ENCODE measurements around the gene TUBA8. TPM values are rescaled to one million over a fixed set of nuclear protein-coding genes. Genes with fewer than 3 reads are reported as not detected.

Gene TUBA8
- total and polyA plus RNA-seq, 9 donors: 0.92 to 4.2 (median 1.9) TPM; not detected in 1

DNA sequence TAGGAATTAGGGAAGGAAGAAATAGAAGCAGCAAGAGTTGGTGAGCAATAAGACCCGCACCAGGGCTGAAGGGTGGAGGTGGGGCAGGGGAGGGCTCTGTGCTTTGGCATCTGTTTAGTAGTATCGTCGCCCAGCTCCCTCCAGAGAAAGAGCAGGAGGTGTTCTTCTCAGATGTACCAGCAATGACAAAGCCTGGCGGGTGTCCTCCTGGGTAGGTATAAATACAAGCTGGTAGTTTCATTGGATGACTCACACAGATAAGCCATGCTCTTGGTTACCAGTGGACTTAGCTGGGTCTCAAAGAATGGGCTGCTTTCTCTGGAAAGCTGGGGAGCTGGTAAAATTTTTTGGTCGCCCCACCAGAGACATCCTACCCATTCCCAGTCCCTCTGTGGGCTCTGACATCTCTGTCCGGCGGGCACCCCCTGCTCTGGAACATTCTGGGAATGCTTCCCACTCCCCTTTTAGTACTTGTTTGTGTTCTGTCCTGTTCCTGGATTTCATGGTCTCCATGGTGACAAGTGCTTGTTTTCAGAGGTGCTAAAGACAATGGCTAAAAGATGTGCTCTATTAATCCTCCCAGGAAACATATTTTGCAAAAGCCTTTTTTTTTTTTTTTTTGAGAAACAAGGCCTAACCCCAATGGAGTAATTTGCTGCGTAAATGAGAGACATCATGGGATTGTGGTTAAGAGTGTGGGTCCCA is 15.4 kb upstream of the TUBA8 start:
- no peak overlapping the region for H3K4me3 ChIP-seq
- H3K4me1 ChIP-seq (ENCODE audit: insufficient read depth): peaks cover 2% of the 10 kb centered on the region
- no peaks in the 10 kb centered on the region for H3K36me3 ChIP-seq
- no peaks in the 10 kb centered on the region for H3K9me3 ChIP-seq
- WGBS, 3 donors: 94 to 95% (median 95%) methylated on average over 8 of the region's 8 CpGs
- H3K27ac ChIP-seq: no peak overlapping the region
- no peak for DNase-seq
- TF ChIP-seq EP300 (IDR thresholded peaks at IDR 0.05): no peak
- TF ChIP-seq POLR2A (IDR thresholded peaks at IDR 0.05): no peak
- no peaks in the 10 kb centered on the region for H3K27me3 ChIP-seq
- intact Hi-C loops (cut with DNase I): no loop called here

DNA sequence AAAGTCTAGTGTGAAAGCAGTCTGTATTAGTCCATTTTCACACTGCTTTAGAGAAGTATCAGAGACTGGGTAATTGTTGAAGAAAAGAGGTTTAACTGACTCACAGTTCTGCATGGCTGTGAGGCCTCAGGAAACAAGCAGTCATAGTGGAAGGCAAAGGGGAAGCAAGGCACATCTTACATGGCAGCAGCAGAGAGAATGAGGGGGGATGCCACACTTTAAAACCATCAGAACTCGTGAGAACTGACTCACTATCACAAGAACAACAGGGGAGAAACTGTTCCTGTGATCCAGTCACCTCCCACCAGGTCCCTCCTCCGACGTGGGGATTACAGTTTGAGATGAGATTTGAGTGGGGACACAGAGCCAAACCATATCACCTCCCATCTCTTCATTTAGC is 13.8 kb upstream of the TUBA8 start:
- no peaks in the 10 kb centered on the region for H3K36me3 ChIP-seq
- no peaks in the 10 kb centered on the region for H3K9me3 ChIP-seq
- H3K27ac ChIP-seq: no peak overlapping the region
- H3K4me3 ChIP-seq: no peak overlapping the region
- intact Hi-C loops (cut with DNase I): no loop called here
- no peak for TF ChIP-seq POLR2A (IDR thresholded peaks at IDR 0.05)
- TF ChIP-seq EP300 (IDR thresholded peaks at IDR 0.05): no peak
- TF ChIP-seq, protein P1, sequence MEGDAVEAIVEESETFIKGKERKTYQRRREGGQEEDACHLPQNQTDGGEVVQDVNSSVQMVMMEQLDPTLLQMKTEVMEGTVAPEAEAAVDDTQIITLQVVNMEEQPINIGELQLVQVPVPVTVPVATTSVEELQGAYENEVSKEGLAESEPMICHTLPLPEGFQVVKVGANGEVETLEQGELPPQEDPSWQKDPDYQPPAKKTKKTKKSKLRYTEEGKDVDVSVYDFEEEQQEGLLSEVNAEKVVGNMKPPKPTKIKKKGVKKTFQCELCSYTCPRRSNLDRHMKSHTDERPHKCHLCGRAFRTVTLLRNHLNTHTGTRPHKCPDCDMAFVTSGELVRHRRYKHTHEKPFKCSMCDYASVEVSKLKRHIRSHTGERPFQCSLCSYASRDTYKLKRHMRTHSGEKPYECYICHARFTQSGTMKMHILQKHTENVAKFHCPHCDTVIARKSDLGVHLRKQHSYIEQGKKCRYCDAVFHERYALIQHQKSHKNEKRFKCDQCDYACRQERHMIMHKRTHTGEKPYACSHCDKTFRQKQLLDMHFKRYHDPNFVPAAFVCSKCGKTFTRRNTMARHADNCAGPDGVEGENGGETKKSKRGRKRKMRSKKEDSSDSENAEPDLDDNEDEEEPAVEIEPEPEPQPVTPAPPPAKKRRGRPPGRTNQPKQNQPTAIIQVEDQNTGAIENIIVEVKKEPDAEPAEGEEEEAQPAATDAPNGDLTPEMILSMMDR (IDR thresholded peaks at IDR 0.05): no peak
- H3K4me1 ChIP-seq (ENCODE audit: insufficient read depth): no peaks in the 10 kb centered on the region
- DNase-seq: no peak
- no peaks in the 10 kb centered on the region for H3K27me3 ChIP-seq
- 60 to 74% (median 65%) methylated on average over 3 of the region's 3 CpGs for WGBS, 3 donors

DNA sequence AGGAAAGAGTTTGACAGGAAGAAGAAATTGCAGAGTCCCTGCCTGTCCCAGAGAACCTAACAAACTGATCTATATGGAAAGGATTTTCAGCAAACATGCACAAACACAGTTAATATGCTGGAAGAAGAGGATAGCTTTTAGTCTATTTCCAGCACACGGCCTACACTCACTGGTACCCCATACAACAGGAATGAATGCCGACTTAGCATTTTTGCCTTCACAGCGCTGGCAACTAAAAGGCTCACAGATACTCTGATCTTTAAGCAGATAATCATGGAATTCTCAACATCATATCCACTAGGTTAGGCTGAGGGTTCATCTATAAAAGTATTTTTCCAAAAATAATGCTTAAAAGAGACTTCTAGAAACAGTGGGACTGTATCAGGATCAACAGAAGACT is 9.8 kb upstream of the TUBA8 start:
- intact Hi-C loops (cut with DNase I): no loop called here
- H3K4me1 ChIP-seq (ENCODE audit: insufficient read depth): no peaks in the 10 kb centered on the region
- 92 to 93% (median 92%) methylated on average over 3 of the region's 3 CpGs for WGBS, 3 donors
- no peaks in the 10 kb centered on the region for H3K9me3 ChIP-seq
- H3K36me3 ChIP-seq: no peaks in the 10 kb centered on the region
- no peak overlapping the region for H3K27ac ChIP-seq
- TF ChIP-seq, protein P1 (IDR thresholded peaks at IDR 0.05): no peak
- TF ChIP-seq POLR2A (IDR thresholded peaks at IDR 0.05) (no peak), EP300 (IDR thresholded peaks at IDR 0.05) (no peak)
- no peak overlapping the region for H3K4me3 ChIP-seq
- DNase-seq: no peak
- H3K27me3 ChIP-seq: no peaks in the 10 kb centered on the region

DNA sequence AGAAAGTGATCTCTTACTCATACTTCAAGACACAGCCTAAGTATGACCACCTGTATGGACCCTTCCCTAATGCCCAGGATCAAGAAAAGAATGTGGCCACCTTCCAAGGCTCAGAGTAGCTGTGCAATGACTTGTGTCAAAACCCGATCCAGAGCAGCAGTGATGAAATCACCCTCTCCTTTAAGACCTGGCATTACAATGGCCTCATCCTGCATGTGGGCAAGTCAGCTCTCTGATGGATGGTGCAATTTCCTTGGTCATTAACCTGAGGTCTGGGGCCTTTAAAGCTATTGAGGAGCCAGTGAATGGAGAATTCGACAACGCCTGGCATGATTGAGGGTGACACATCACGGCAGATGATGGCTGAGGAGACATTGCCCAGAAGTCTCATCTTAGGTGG is 9.1 kb upstream of the TUBA8 start:
- no peak overlapping the region for H3K4me3 ChIP-seq
- WGBS, 3 donors: 89 to 95% (median 90%) methylated on average over 4 of the region's 4 CpGs
- H3K4me1 ChIP-seq (ENCODE audit: insufficient read depth): no peaks in the 10 kb centered on the region
- H3K36me3 ChIP-seq: no peaks in the 10 kb centered on the region
- H3K9me3 ChIP-seq: no peaks in the 10 kb centered on the region
- intact Hi-C loops (cut with DNase I): no loop called here
- H3K27ac ChIP-seq: no peak overlapping the region
- no peak for DNase-seq
- H3K27me3 ChIP-seq: no peaks in the 10 kb centered on the region
- TF ChIP-seq EP300 (IDR thresholded peaks at IDR 0.05) (no peak), POLR2A (IDR thresholded peaks at IDR 0.05) (no peak)
- TF ChIP-seq, protein P1 (IDR thresholded peaks at IDR 0.05): no peak

DNA sequence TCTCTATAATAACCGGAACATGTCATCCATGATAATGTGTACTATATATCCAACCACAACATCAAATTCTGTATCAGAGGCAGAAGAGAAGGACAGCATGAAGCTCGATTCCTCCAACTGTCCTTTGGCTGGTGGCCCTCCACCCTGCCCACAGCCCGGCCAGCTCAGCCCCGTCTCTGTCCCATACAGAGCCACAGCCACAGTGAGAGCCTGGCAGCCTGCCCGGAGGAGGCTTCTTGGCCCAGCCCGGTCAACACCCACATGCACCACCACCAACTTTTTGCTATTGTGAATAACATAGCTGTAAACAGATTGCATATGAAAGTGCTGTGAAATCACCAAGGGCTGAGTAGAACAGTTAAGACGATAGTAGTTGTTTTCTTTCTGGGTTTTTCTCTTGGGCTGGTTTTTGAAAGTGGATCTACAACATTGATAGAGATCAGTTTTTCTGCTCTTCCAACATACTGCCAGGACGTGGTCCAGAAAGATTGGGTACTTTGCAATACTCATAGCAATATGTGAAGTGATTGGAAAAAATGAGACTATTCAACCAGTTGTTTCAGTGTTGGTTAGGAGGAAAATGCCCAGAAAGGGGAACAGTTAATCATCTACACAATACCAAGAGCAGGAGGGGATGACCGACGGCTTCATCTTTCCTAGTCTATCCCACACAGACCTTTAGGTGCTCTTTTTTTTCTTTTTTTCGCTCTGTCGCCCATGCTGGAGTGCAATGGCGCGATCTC is 6.9 kb upstream of the TUBA8 start:
- 95% methylated on average over 14 of the region's 14 CpGs for WGBS, 3 donors
- Histone ChIP-seq H3K36me3 (no peaks in the 10 kb centered on the region), H3K4me1 (ENCODE audit: insufficient read depth) (no peaks in the 10 kb centered on the region), H3K9me3 (no peaks in the 10 kb centered on the region), H3K27me3 (no peaks in the 10 kb centered on the region), H3K4me3 (no peak overlapping the region), H3K27ac (no peak overlapping the region)
- TF ChIP-seq EP300 (IDR thresholded peaks at IDR 0.05) (no peak), POLR2A (IDR thresholded peaks at IDR 0.05) (no peak)
- TF ChIP-seq, protein P1 (IDR thresholded peaks at IDR 0.05): no peak
- no peak for DNase-seq
- intact Hi-C loops (cut with DNase I): no loop called here

Measured in ovary (tissue), 9 donors.